GM12878 (cell line): ENCODE results near the gene AEBP1. TPM values are rescaled to one million over a fixed set of nuclear protein-coding genes. Genes with fewer than 3 reads are reported as not detected.

Experiments
- ATAC-seq: fragments of 200-7000 bp; cut with Tn5 transposase; 3 replicates; pipeline ENCODE4 v1.9.1; 2020; ENCODE audit warnings: mild to moderate bottlenecking, moderate library complexity
- BruUV-seq: library from RNA; stranded (reverse); fragments of 400-500 nt; replicated peaks from 2 replicates; lab custom pipeline; 2021; lab: Mats Ljungman, UMichigan
- CTCF ChIA-PET: fragments of 300-600 bp; sonication (Branson Sonifier 250); formaldehyde crosslinking; extraction: SDS; loops from one replicate; lab custom pipeline; 2021; ENCODE audit warnings: inconsistent platforms; lab: Yijun Ruan, JAX
- POLR2A ChIA-PET: fragments of 350-600 bp; formaldehyde crosslinking; extraction: SDS; loops from one replicate; lab custom pipeline; 2021; ENCODE audit warnings: inconsistent platforms; lab: Charles Lee
- RAD21 ChIA-PET: fragments of 300-600 bp; sonication (Branson Sonifier 250); formaldehyde crosslinking; loops from one replicate; lab custom pipeline; 2023; ENCODE audit warnings: antibody characterized with exemption; ENCODE audit not compliant: unreplicated experiment; lab: Charles Lee
- SMC1A ChIA-PET: fragments of 300-600 bp; sonication (Branson Sonifier 250); formaldehyde crosslinking; loops from one replicate; lab custom pipeline; 2023; ENCODE audit not compliant: unreplicated experiment, uncharacterized antibody; lab: Charles Lee
- DNase-seq: peaks from one replicate; pipeline ENCODE4 v3.0.0-alpha.2; 2011; ENCODE audit warnings: low read depth, low spot score
- FAIRE-seq: peaks from 3 replicates; lab custom pipeline; 2011; peaks lifted over from hg19 to GRCh38; lab: Jason Lieb, UNC
- H2AFZ ChIP-seq: 2 replicates; pipeline ENCODE4 v1.6.0; 2011; ENCODE audit warnings: low read depth, low read length, control low read depth; ENCODE audit not compliant: control insufficient read depth
- H3K27ac ChIP-seq: 2 replicates; pipeline ENCODE4 v1.5.1; 2011; ENCODE audit warnings: control low read depth; ENCODE audit not compliant: control insufficient read depth, insufficient read depth
- H3K27me3 ChIP-seq, 2 experiments: replicated peaks in 1 of 2; 2 replicates each; pipeline versions ENCODE4 v1.6.0 to v1.6.1; 2011; ENCODE audit warnings: low read length in 1 of 2; ENCODE audit not compliant: control insufficient read depth in 2 of 2, insufficient read depth in 2 of 2
- H3K36me3 ChIP-seq, 2 experiments: 2 replicates each; pipeline ENCODE4 v1.5.1; 2011; ENCODE audit warnings: low read length in 1 of 2; ENCODE audit not compliant: control insufficient read depth in 2 of 2, insufficient read depth in 2 of 2
- H3K4me1 ChIP-seq: 2 replicates; pipeline ENCODE4 v1.6.1; 2011; ENCODE audit warnings: mild to moderate bottlenecking, low read length, moderate library complexity, mixed read lengths; ENCODE audit not compliant: control insufficient read depth, insufficient read depth
- H3K4me2 ChIP-seq: 2 replicates; pipeline ENCODE4 v1.6.0; 2011; ENCODE audit warnings: control low read depth; ENCODE audit not compliant: control insufficient read depth, insufficient read depth
- H3K4me3 ChIP-seq: fragments of 200-600 bp; sonication (generic); 2 replicates; pipeline ENCODE4 v1.5.1; 2016
- H3K79me2 ChIP-seq: 2 replicates; pipeline ENCODE4 v1.6.0; 2011; ENCODE audit warnings: low read length; ENCODE audit not compliant: control insufficient read depth, insufficient read depth
- H3K9ac ChIP-seq: 2 replicates; pipeline ENCODE4 v1.8.0; 2011; ENCODE audit warnings: low read length, control low read depth, mixed read lengths; ENCODE audit not compliant: control insufficient read depth, insufficient read depth
- H3K9me3 ChIP-seq: replicated peaks from 3 replicates; pipeline ENCODE4 v1.5.1; 2011; ENCODE audit warnings: mild to moderate bottlenecking, low read length; ENCODE audit not compliant: control insufficient read depth, insufficient read depth
- H4K20me1 ChIP-seq: 2 replicates; pipeline ENCODE4 v1.6.0; 2011; ENCODE audit not compliant: control insufficient read depth, insufficient read depth
- POLR2A ChIP-seq: IDR thresholded peaks from 2 replicates; pipeline ENCODE4 v1.6.1; 2011; ENCODE audit warnings: low read depth, mild to moderate bottlenecking, low read length
- WGBS: methylation state at CpG from one replicate; pipeline ENCODE4 v1.1.6; 2016; ENCODE audit warnings: low lambda C conversion rate; ENCODE audit not compliant: insufficient replicate concordance, insufficient coverage; ENCODE audit errors: missing lambda C conversion rate; 5-methylcytosine and 5-hydroxymethylcytosine counted together
- in situ Hi-C: fragments of 300-500 bp; cut with MboI; formaldehyde crosslinking; loops from 9 replicates; pipeline ENCODE4 v1.14.3; 2018; ENCODE audit warnings: mixed read lengths
- intact Hi-C: fragments of 100-400 bp; cut with micrococcal nuclease; formaldehyde crosslinking; loops from one replicate; pipeline ENCODE4 v1.14.2; 2022; ENCODE audit not compliant: unreplicated experiment
- polyA plus RNA-seq, 11 experiments: library from polyadenylated mRNA; depleted of rRNA in 4 of 11; unstranded in 6 of 11; stranded (reverse) in 5 of 11; fragments of >200 nt; fragmentation: Nextera tagmentation in 4 of 11; fragmentation: Illumina TruSeq in 1 of 11; extraction: Ambion mirVana in 4 of 11; extraction: Trizol in 1 of 11; gene quantifications; 1 replicate in 1 of 11; 2 replicates in 10 of 11; pipeline versions ENCODE4 v1.2.1 to v1.2.3, GENCODE V29; 2011 to 2016; ENCODE audit warnings: inconsistent platforms in 2 of 11, missing spikeins in 2 of 11, low read depth in 1 of 11
- total RNA-seq, 4 experiments: library from RNA; depleted of rRNA in 3 of 4; stranded (reverse); fragments of >200 nt in 3 of 4; fragmentation: Illumina TruSeq in 1 of 4; extraction: Trizol in 1 of 4; gene quantifications; 2 replicates each; pipeline versions ENCODE4 v1.2.1 to v1.2.3, GENCODE V29; 2013 to 2021
- TF ChIP-seq, protein P1 (sequence below): fragments of 450-650 bp; formaldehyde crosslinking; IDR thresholded peaks from 2 replicates; pipeline ENCODE4 v1.5.0; 2022; ENCODE audit warnings: mild to moderate bottlenecking, missing genetic modification characterization
- TF ChIP-seq, protein P2 (sequence below): IDR thresholded peaks from 2 replicates; pipeline ENCODE4 v1.6.1; 2011; ENCODE audit warnings: borderline replicate concordance, low read depth, mild to moderate bottlenecking, moderate library complexity, mixed read lengths, low read length; ENCODE audit not compliant: insufficient read depth; ENCODE audit errors: extremely low read length

Gene AEBP1
- total and polyA plus RNA-seq, 10 of the 15 experiments (the other 5 are each of a cell fraction or from before 2014, with no cell fraction given) = 0.06 to 0.23 (median 0.11) TPM; not detected in 5

DNA sequence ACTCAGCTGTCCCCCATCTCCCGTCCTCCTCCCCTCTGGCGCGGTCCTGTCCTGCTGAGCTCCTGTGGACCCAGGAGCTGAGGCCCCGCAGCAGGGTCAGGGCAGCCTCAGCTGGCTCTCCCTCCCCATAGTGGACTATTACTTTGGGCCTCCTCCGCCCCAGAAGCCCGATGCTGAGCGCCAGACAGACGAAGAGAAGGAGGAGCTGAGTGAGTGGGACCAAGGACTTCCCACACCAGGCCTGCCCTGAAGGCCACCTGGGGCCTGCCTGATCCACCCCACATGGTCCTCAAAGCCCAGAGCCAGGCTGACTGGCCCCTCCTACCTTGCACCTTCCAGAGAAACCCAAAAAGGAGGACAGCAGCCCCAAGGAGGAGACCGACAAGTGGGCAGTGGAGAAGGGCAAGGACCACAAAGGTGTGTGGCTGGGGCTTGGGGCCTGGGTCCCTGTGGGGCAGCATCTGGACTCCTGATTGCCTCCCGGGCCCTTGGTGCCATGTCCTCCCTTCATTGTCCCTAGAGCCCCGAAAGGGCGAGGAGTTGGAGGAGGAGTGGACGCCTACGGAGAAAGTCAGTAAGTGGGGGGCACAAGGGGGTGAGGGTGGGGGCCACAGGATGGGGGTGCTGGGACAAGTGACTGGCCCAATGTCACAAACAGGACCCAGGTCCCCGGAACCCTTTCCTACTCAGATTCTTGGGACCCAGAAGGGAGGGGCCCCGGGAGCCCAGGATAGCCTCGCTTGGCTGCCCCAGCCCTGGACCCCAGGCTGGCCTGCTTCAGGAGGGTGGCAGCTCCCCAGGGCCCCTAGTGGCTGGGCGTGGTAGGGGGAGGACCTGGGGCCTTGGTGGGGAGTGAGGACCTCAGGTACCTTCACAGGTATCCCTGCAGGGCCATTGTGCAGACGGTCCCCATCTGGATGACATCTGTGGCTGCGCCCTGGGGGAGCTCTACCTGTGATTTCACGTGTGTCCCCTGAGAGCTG, 4.9 kb downstream of the AEBP1 start (continued):
- TF ChIP-seq, protein P1, sequence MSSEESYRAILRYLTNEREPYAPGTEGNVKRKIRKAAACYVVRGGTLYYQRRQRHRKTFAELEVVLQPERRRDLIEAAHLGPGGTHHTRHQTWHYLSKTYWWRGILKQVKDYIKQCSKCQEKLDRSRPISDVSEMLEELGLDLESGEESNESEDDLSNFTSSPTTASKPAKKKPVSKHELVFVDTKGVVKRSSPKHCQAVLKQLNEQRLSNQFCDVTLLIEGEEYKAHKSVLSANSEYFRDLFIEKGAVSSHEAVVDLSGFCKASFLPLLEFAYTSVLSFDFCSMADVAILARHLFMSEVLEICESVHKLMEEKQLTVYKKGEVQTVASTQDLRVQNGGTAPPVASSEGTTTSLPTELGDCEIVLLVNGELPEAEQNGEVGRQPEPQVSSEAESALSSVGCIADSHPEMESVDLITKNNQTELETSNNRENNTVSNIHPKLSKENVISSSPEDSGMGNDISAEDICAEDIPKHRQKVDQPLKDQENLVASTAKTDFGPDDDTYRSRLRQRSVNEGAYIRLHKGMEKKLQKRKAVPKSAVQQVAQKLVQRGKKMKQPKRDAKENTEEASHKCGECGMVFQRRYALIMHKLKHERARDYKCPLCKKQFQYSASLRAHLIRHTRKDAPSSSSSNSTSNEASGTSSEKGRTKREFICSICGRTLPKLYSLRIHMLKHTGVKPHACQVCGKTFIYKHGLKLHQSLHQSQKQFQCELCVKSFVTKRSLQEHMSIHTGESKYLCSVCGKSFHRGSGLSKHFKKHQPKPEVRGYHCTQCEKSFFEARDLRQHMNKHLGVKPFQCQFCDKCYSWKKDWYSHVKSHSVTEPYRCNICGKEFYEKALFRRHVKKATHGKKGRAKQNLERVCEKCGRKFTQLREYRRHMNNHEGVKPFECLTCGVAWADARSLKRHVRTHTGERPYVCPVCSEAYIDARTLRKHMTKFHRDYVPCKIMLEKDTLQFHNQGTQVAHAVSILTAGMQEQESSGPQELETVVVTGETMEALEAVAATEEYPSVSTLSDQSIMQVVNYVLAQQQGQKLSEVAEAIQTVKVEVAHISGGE (CRISPR knock-in tag) = no peak

DNA sequence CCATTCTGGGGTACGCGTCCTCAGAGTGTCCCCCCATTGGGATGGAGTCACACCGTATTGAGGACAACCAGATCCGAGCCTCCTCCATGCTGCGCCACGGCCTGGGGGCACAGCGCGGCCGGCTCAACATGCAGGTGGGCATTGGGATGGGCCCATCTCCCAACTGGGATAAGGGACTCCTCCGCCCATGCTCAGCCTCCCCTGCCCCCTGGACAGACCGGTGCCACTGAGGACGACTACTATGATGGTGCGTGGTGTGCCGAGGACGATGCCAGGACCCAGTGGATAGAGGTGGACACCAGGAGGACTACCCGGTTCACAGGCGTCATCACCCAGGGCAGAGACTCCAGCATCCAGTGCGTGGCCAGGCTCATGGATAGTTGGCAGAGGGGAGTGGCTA, 5.8 kb downstream of the AEBP1 start:
- BruUV-seq = no TSS peak
- DNase-seq (no peak), FAIRE-seq (no peak), ATAC-seq (no peak)
- ChIA-PET POLR2A (interaction anchor here (0.9 kb wide), 1 partner anchor 13 kb away, joined by 3 read pairs; the partner anchor contains the start of gene POLD2), CTCF (no interaction called here), RAD21 (no interaction called here), SMC1A (no interaction called here)
- no peaks in the 10 kb centered on the region for H3K9me3 ChIP-seq
- no peak overlapping the region for H3K4me3 ChIP-seq
- peaks cover 7 to 10% of the 10 kb centered on the region in 2 experiments for H3K27me3 ChIP-seq
- no peak overlapping the region for H2AFZ ChIP-seq
- no peak overlapping the region for H3K4me2 ChIP-seq
- H3K4me1 ChIP-seq = no peaks in the 10 kb centered on the region
- no peaks in the 10 kb centered on the region; a peak in 2 of 4 replicates for H3K36me3 ChIP-seq
- intact Hi-C loops (no loop called here), in situ Hi-C loops (no loop called here)
- H3K9ac ChIP-seq = no peak overlapping the region
- H3K27ac ChIP-seq = no peak overlapping the region
- WGBS = 54% methylated on average over 18 of the region's 18 CpGs
- peak; percentile 25; the same call in 1 of the 2 replicates for TF ChIP-seq POLR2A
- TF ChIP-seq, protein P2, sequence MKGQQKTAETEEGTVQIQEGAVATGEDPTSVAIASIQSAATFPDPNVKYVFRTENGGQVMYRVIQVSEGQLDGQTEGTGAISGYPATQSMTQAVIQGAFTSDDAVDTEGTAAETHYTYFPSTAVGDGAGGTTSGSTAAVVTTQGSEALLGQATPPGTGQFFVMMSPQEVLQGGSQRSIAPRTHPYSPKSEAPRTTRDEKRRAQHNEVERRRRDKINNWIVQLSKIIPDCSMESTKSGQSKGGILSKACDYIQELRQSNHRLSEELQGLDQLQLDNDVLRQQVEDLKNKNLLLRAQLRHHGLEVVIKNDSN = no peak
- no peaks in the 10 kb centered on the region for H3K79me2 ChIP-seq
- no peaks in the 10 kb centered on the region for H4K20me1 ChIP-seq
